ENCODE results near the gene CYP26B1. TPM values are rescaled to one million over a fixed set of nuclear protein-coding genes. Genes with fewer than 3 reads are reported as not detected.

The CYP26B1 gene
- total RNA-seq, 2 donors from 2014 or later = 1.0 to 1.9 TPM

- Histone ChIP-seq H3K9ac (ENCODE audit: low read depth in 2 of 2, low read length in 2 of 2) (no peak overlapping the region), H3K36me3 (no peaks in the 10 kb centered on the region), H3K4me1 (peaks cover 24% of the 10 kb centered on the region), H3K4me3 (peak overlapping the region; percentile 14), H3K9me3 (no peaks in the 10 kb centered on the region), H3K27ac (no peak overlapping the region), H3K27me3 (peaks cover 63% of the 10 kb centered on the region)
- TF ChIP-seq CTCF (IDR thresholded peaks at IDR 0.05) = no peak
- intact Hi-C loops (cut with DNase I) = no loop called here
- DNase-seq = no peak
These were observed 1.0 kb downstream of the CYP26B1 start for GRCh38 chr2:72146347-72147302.

- H3K4me3 ChIP-seq = peak overlapping the region; percentile 37
- no peak overlapping the region for H3K9ac ChIP-seq (ENCODE audit: low read depth in 2 of 2, low read length in 2 of 2)
- H3K4me1 ChIP-seq = peaks cover 24% of the 10 kb centered on the region
- H3K27ac ChIP-seq = no peak overlapping the region
- DNase-seq = no peak
- H3K9me3 ChIP-seq = no peaks in the 10 kb centered on the region
- no peaks in the 10 kb centered on the region for H3K36me3 ChIP-seq
- TF ChIP-seq CTCF (IDR thresholded peaks at IDR 0.05) = no peak
- peaks cover 63% of the 10 kb centered on the region for H3K27me3 ChIP-seq
- intact Hi-C loops (cut with DNase I) = no loop called here
These were observed 1.9 kb downstream of the CYP26B1 start for GRCh38 chr2:72145658-72146329.

- Histone ChIP-seq H3K9ac (ENCODE audit: low read depth in 2 of 2, low read length in 2 of 2) (peak overlapping the region in 1 of 2 donors; percentile 20), H3K36me3 (no peaks in the 10 kb centered on the region), H3K4me3 (peak overlapping the region; percentile 37), H3K27me3 (peaks cover 63% of the 10 kb centered on the region), H3K27ac (no peak overlapping the region), H3K9me3 (no peaks in the 10 kb centered on the region), H3K4me1 (peaks cover 24% of the 10 kb centered on the region)
- TF ChIP-seq CTCF (IDR thresholded peaks at IDR 0.05) = no peak
- DNase-seq = no peak
- intact Hi-C loops (cut with DNase I) = no loop called here
These were observed 2.4 kb downstream of the CYP26B1 start for GRCh38 chr2:72145289-72145657.

- Histone ChIP-seq H3K4me3 (peak overlapping the region; percentile 37), H3K27me3 (peaks cover 58% of the 10 kb centered on the region), H3K27ac (no peak overlapping the region), H3K9me3 (no peaks in the 10 kb centered on the region), H3K9ac (ENCODE audit: low read depth in 2 of 2, low read length in 2 of 2) (peak overlapping the region in 1 of 2 donors; percentile 20), H3K36me3 (no peaks in the 10 kb centered on the region), H3K4me1 (peaks cover 19% of the 10 kb centered on the region)
- peak; percentile 65 for DNase-seq
- intact Hi-C loops (cut with DNase I) = no loop called here
- no peak for TF ChIP-seq CTCF (IDR thresholded peaks at IDR 0.05)
These were observed 2.9 kb downstream of the CYP26B1 start for GRCh38 chr2:72144632-72145288.

GRCh38 chr2:72144274-72144631 lies 3.4 kb downstream of the CYP26B1 start:
- DNase-seq = no peak
- intact Hi-C loops (cut with DNase I) = no loop called here
- H3K27me3 ChIP-seq = peaks cover 53% of the 10 kb centered on the region
- no peaks in the 10 kb centered on the region for H3K9me3 ChIP-seq
- no peak overlapping the region for H3K27ac ChIP-seq
- no peak overlapping the region for H3K9ac ChIP-seq (ENCODE audit: low read depth in 2 of 2, low read length in 2 of 2)
- peaks cover 14% of the 10 kb centered on the region for H3K4me1 ChIP-seq
- H3K36me3 ChIP-seq = no peaks in the 10 kb centered on the region
- peak overlapping the region; percentile 37 for H3K4me3 ChIP-seq
- no peak for TF ChIP-seq CTCF (IDR thresholded peaks at IDR 0.05)
